H1 (cell line): ENCODE data around the gene SLC1A1. TPM values are rescaled to one million over a fixed set of nuclear protein-coding genes. Genes with fewer than 3 reads are reported as not detected.

ENCODE experiments used
- ASH2L ChIP-seq: fragments of 200-600, 300-600 bp; sonication (generic); IDR thresholded peaks from one replicate; pipeline ENCODE4 v1.7.1; 2017; ENCODE audit warnings: low read length
- BACH1 ChIP-seq: IDR thresholded peaks from 2 replicates; pipeline ENCODE4 v1.6.1; 2012; ENCODE audit warnings: low read length, improper control_type of control experiment
- CBX5 ChIP-seq: fragments of 300-800, 300-1000 bp; sonication (generic); IDR thresholded peaks from 2 replicates; pipeline ENCODE4 v1.7.1; 2016; ENCODE audit warnings: antibody characterized with exemption, low read length, low read depth
- FOSL1 ChIP-seq: IDR thresholded peaks from 2 replicates; pipeline ENCODE4 v1.6.1; 2011; ENCODE audit warnings: mild to moderate bottlenecking, low read depth, low read length, moderate library complexity; ENCODE audit not compliant: insufficient read depth
- JUN ChIP-seq: IDR thresholded peaks from 2 replicates; pipeline ENCODE4 v1.6.1; 2011; ENCODE audit warnings: low read depth, mild to moderate bottlenecking, improper control_type of control experiment, low read length
- RBBP5 ChIP-seq: IDR thresholded peaks from 2 replicates; pipeline ENCODE4 v1.7.1; 2012; ENCODE audit warnings: low read depth, mild to moderate bottlenecking, inconsistent platforms, low read length, moderate library complexity, borderline replicate concordance
- RFX5 ChIP-seq: IDR thresholded peaks from 2 replicates; pipeline ENCODE4 v1.6.1; 2011; ENCODE audit warnings: low read depth, low read length, improper control_type of control experiment, borderline replicate concordance
- SIRT6 ChIP-seq: IDR thresholded peaks from one replicate; pipeline ENCODE4 v1.7.1; 2012; ENCODE audit warnings: low read length, inconsistent platforms
- SRF ChIP-seq: IDR thresholded peaks from 2 replicates; pipeline ENCODE4 v1.6.1; 2011; ENCODE audit warnings: mild to moderate bottlenecking, low read depth, low read length, moderate library complexity
- TBP ChIP-seq: IDR thresholded peaks from 2 replicates; pipeline ENCODE4 v1.6.1; 2011; ENCODE audit warnings: low read depth, low read length, improper control_type of control experiment
- ZNF274 ChIP-seq: IDR thresholded peaks from 2 replicates; pipeline ENCODE4 v1.7.0; 2012; ENCODE audit warnings: low read length, borderline replicate concordance; ENCODE audit errors: extremely low read depth
- polyA plus RNA-seq, 7 experiments: library from polyadenylated mRNA; depleted of rRNA in 3 of 7; stranded (reverse) in 5 of 7; unstranded in 2 of 7; fragments of >200 nt in 5 of 7; fragments of 200-250 nt in 2 of 7; gene quantifications; 1 replicate in 5 of 7; 2 replicates in 1 of 7; 4 replicates in 1 of 7; pipeline versions ENCODE4 v1.2.1 to v1.2.3, GENCODE V29; 2011 to 2013; ENCODE audit warnings: missing spikeins in 2 of 7, mixed read lengths in 2 of 7
- total RNA-seq: library from RNA; stranded (reverse); fragmentation: NEBNext Ultra II Directional; extraction: Animal tissue kit (Norgen Biotek cat#: 25700); gene quantifications from 2 replicates; pipeline ENCODE4 v1.2.1, GENCODE V29; 2021
- TF ChIP-seq, protein P1 (sequence below): fragments of 300-600 bp; sonication (generic); IDR thresholded peaks from 2 replicates; pipeline ENCODE4 v1.7.1; 2012; ENCODE audit warnings: low read length, moderate library complexity, mild to moderate bottlenecking, inconsistent platforms; ENCODE audit not compliant: insufficient replicate concordance

Gene SLC1A1
- total and polyA plus RNA-seq, 2 of the 8 experiments (the other 6 are each of a cell fraction or from before 2014, with no cell fraction given) = 4.7 to 11.7 TPM

DNA sequence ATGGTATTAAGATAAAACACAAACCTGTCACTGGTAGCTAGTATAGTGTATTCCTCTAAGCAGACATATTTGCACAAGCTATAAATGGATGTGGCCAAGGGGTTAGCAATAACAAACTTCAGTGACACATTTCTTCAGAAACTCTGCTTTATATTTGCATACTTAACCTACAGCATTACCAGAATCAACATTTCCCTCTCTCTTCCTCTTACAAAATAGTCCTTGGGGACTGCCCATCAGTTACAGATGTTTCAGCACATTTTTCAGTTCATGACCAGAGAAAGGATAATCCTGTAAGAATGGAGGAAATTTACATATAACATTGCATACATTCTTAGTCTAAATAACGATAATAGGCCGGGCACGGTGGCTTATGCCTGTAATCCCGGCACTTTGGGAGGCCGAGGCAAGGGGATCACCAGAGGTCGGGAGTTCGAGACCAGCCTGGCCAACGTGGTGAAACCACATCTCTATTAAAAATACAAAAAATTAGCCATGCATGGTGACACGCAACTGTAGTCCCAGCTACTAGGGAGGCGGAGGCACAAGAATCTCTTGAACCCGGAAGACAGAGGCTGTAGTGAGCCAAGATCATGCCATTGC lies 25.3 kb upstream of the SLC1A1 start (continued):
- TF ChIP-seq, protein P1, sequence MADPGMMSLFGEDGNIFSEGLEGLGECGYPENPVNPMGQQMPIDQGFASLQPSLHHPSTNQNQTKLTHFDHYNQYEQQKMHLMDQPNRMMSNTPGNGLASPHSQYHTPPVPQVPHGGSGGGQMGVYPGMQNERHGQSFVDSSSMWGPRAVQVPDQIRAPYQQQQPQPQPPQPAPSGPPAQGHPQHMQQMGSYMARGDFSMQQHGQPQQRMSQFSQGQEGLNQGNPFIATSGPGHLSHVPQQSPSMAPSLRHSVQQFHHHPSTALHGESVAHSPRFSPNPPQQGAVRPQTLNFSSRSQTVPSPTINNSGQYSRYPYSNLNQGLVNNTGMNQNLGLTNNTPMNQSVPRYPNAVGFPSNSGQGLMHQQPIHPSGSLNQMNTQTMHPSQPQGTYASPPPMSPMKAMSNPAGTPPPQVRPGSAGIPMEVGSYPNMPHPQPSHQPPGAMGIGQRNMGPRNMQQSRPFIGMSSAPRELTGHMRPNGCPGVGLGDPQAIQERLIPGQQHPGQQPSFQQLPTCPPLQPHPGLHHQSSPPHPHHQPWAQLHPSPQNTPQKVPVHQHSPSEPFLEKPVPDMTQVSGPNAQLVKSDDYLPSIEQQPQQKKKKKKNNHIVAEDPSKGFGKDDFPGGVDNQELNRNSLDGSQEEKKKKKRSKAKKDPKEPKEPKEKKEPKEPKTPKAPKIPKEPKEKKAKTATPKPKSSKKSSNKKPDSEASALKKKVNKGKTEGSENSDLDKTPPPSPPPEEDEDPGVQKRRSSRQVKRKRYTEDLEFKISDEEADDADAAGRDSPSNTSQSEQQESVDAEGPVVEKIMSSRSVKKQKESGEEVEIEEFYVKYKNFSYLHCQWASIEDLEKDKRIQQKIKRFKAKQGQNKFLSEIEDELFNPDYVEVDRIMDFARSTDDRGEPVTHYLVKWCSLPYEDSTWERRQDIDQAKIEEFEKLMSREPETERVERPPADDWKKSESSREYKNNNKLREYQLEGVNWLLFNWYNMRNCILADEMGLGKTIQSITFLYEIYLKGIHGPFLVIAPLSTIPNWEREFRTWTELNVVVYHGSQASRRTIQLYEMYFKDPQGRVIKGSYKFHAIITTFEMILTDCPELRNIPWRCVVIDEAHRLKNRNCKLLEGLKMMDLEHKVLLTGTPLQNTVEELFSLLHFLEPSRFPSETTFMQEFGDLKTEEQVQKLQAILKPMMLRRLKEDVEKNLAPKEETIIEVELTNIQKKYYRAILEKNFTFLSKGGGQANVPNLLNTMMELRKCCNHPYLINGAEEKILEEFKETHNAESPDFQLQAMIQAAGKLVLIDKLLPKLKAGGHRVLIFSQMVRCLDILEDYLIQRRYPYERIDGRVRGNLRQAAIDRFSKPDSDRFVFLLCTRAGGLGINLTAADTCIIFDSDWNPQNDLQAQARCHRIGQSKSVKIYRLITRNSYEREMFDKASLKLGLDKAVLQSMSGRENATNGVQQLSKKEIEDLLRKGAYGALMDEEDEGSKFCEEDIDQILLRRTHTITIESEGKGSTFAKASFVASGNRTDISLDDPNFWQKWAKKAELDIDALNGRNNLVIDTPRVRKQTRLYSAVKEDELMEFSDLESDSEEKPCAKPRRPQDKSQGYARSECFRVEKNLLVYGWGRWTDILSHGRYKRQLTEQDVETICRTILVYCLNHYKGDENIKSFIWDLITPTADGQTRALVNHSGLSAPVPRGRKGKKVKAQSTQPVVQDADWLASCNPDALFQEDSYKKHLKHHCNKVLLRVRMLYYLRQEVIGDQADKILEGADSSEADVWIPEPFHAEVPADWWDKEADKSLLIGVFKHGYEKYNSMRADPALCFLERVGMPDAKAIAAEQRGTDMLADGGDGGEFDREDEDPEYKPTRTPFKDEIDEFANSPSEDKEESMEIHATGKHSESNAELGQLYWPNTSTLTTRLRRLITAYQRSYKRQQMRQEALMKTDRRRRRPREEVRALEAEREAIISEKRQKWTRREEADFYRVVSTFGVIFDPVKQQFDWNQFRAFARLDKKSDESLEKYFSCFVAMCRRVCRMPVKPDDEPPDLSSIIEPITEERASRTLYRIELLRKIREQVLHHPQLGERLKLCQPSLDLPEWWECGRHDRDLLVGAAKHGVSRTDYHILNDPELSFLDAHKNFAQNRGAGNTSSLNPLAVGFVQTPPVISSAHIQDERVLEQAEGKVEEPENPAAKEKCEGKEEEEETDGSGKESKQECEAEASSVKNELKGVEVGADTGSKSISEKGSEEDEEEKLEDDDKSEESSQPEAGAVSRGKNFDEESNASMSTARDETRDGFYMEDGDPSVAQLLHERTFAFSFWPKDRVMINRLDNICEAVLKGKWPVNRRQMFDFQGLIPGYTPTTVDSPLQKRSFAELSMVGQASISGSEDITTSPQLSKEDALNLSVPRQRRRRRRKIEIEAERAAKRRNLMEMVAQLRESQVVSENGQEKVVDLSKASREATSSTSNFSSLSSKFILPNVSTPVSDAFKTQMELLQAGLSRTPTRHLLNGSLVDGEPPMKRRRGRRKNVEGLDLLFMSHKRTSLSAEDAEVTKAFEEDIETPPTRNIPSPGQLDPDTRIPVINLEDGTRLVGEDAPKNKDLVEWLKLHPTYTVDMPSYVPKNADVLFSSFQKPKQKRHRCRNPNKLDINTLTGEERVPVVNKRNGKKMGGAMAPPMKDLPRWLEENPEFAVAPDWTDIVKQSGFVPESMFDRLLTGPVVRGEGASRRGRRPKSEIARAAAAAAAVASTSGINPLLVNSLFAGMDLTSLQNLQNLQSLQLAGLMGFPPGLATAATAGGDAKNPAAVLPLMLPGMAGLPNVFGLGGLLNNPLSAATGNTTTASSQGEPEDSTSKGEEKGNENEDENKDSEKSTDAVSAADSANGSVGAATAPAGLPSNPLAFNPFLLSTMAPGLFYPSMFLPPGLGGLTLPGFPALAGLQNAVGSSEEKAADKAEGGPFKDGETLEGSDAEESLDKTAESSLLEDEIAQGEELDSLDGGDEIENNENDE = no peak
- TF ChIP-seq FOSL1 (no peak), TBP (no peak), SRF (no peak), CBX5 (no peak), JUN (no peak), SIRT6 (no peak), ASH2L (no peak), RFX5 (no peak), BACH1 (no peak), RBBP5 (no peak), ZNF274 (no peak)
- TF ChIP-seq, all 59 proteins: peak for 0
